Endothelial cell of umbilical vein (primary cell): ENCODE results near the gene FKRP. TPM values are rescaled to one million over a fixed set of nuclear protein-coding genes. Genes with fewer than 3 reads are reported as not detected.

ENCODE experiments used
- BruUV-seq: library from RNA; stranded (reverse); fragments of 400-500 nt; replicated peaks from 2 replicates; lab custom pipeline; 2021; lab: Mats Ljungman, UMichigan
- CTCF ChIA-PET: fragments of 300-600, 350-600 bp; sonication (Branson Sonifier 250); formaldehyde crosslinking; loops from one replicate; lab custom pipeline; 2021; ENCODE audit warnings: antibody characterized with exemption, inconsistent platforms; lab: Charles Lee
- POLR2A ChIA-PET: fragments of 300-600, 350-600 bp; sonication (Branson Sonifier 250); formaldehyde crosslinking; loops from one replicate; lab custom pipeline; 2021; ENCODE audit warnings: antibody characterized with exemption, inconsistent platforms; lab: Charles Lee
- DNase-seq: peaks from one replicate; pipeline ENCODE4 v3.0.0-alpha.2; 2011; ENCODE audit warnings: low read depth, low spot score
- FAIRE-seq: peaks from 2 replicates; lab custom pipeline; 2011; peaks lifted over from hg19 to GRCh38; lab: Jason Lieb, UNC
- H2AFZ ChIP-seq: 2 replicates; pipeline ENCODE4 v1.6.0; 2012; ENCODE audit warnings: low read depth, low read length, control low read depth, inconsistent platforms
- H3K27ac ChIP-seq: 2 replicates; pipeline ENCODE4 v1.5.1; 2011; ENCODE audit warnings: low read depth, mild to moderate bottlenecking, control low read depth, low read length, moderate library complexity; ENCODE audit not compliant: insufficient read depth
- H3K27me3 ChIP-seq, 2 experiments: 2 replicates each; pipeline versions ENCODE4 v1.6.0 to v1.6.1; 2011; ENCODE audit warnings: low read length in 2 of 2, mixed read lengths in 1 of 2; ENCODE audit not compliant: control insufficient read depth in 2 of 2, insufficient read depth in 2 of 2
- H3K36me3 ChIP-seq, 2 experiments: 2 replicates in 1 of 2; 3 replicates in 1 of 2; pipeline ENCODE4 v1.5.1; 2011; ENCODE audit warnings: low read length in 2 of 2, mild to moderate bottlenecking in 1 of 2, moderate library complexity in 1 of 2; ENCODE audit not compliant: control insufficient read depth in 2 of 2, insufficient read depth in 2 of 2; ENCODE audit errors: extremely low read depth in 1 of 2
- H3K4me1 ChIP-seq: 3 replicates; pipeline ENCODE4 v1.5.1; 2011; ENCODE audit warnings: mild to moderate bottlenecking, low read length; ENCODE audit not compliant: control insufficient read depth, insufficient read depth; ENCODE audit errors: extremely low read depth
- H3K4me2 ChIP-seq: 2 replicates; pipeline ENCODE4 v1.6.1; 2011; ENCODE audit warnings: low read length, control low read depth, mixed read lengths; ENCODE audit not compliant: insufficient read depth
- H3K4me3 ChIP-seq, 3 experiments: fragments of 200-600 bp in 1 of 3; sonication (generic), shearing (Covaris generic) in 1 of 3; replicated peaks in 1 of 3; 2 replicates each; pipeline ENCODE4 v1.5.1; 2011 to 2016; ENCODE audit warnings: control low read depth in 3 of 3, low read length in 3 of 3, mild to moderate bottlenecking in 2 of 3, inconsistent platforms in 1 of 3, low read depth in 1 of 3, moderate library complexity in 1 of 3; ENCODE audit not compliant: insufficient read depth in 1 of 3
- H3K79me2 ChIP-seq: 2 replicates; pipeline ENCODE4 v1.6.0; 2012; ENCODE audit warnings: low read length, inconsistent platforms; ENCODE audit not compliant: control insufficient read depth, insufficient read depth
- H3K9ac ChIP-seq: replicated peaks from 2 replicates; pipeline ENCODE3; 2011; ENCODE audit warnings: low read length, control low read depth; ENCODE audit not compliant: insufficient read depth; ENCODE audit errors: extremely low read depth
- H3K9me1 ChIP-seq: replicated peaks from 3 replicates; pipeline ENCODE4 v1.6.0; 2011; ENCODE audit warnings: mild to moderate bottlenecking, low read length; ENCODE audit not compliant: control insufficient read depth, insufficient read depth; ENCODE audit errors: extremely low read depth
- H3K9me3 ChIP-seq: replicated peaks from 2 replicates; pipeline ENCODE4 v1.5.1; 2012; ENCODE audit warnings: low read length, inconsistent platforms; ENCODE audit not compliant: control insufficient read depth, insufficient read depth
- H4K20me1 ChIP-seq: replicated peaks from 2 replicates; pipeline ENCODE3; 2011; ENCODE audit warnings: mild to moderate bottlenecking, low read length; ENCODE audit not compliant: control insufficient read depth, insufficient read depth; ENCODE audit errors: extremely low read depth
- EZH2 ChIP-seq: IDR thresholded peaks from 2 replicates; pipeline ENCODE4 v1.6.1; 2012; ENCODE audit warnings: borderline replicate concordance, low read depth, mild to moderate bottlenecking, moderate library complexity, low read length, inconsistent platforms; ENCODE audit not compliant: severe bottlenecking
- FOS ChIP-seq: IDR thresholded peaks from 2 replicates; pipeline ENCODE4 v1.6.1; 2011; ENCODE audit warnings: mild to moderate bottlenecking, low read length, moderate library complexity, borderline replicate concordance; ENCODE audit not compliant: insufficient read depth
- GATA2 ChIP-seq: IDR thresholded peaks from 2 replicates; pipeline ENCODE4 v1.7.0; 2011; ENCODE audit warnings: low read depth, mild to moderate bottlenecking, moderate library complexity, mixed read lengths, low read length; ENCODE audit not compliant: insufficient read length, insufficient read depth
- JUN ChIP-seq: IDR thresholded peaks from 2 replicates; pipeline ENCODE4 v1.6.1; 2011; ENCODE audit warnings: borderline replicate concordance, low read depth; ENCODE audit not compliant: insufficient read length, insufficient read depth
- MYC ChIP-seq: IDR thresholded peaks from one replicate; pipeline ENCODE4 v1.6.1; 2011; ENCODE audit warnings: mild to moderate bottlenecking, low read depth, low read length
- POLR2A ChIP-seq: IDR thresholded peaks from 2 replicates; pipeline ENCODE4 v1.6.1; 2012; ENCODE audit warnings: low read depth, mild to moderate bottlenecking, control low read depth, low read length
- POLR2AphosphoS5 ChIP-seq: IDR thresholded peaks from 2 replicates; pipeline ENCODE4 v1.6.1; 2012; ENCODE audit warnings: low read depth, mild to moderate bottlenecking, control low read depth, low read length, moderate library complexity; ENCODE audit not compliant: insufficient read depth
- dilution Hi-C: fragments of 300-500 bp; cut with MboI; formaldehyde crosslinking; loops from one replicate; pipeline ENCODE4 v1.15.0; 2019; ENCODE audit warnings: low sequenced_read_pairs; ENCODE audit not compliant: extremely low pct_ligation_motif_present
- intact Hi-C: fragments of 100-400 bp; cut with micrococcal nuclease; formaldehyde crosslinking; loops from one replicate; pipeline ENCODE4 v1.10.0; 2022
- polyA plus RNA-seq, 4 experiments: library from polyadenylated mRNA; depleted of rRNA in 3 of 4; stranded (reverse) in 3 of 4; unstranded in 1 of 4; fragments of >200 nt; gene quantifications; 2 replicates each; pipeline versions ENCODE4 v1.2.1 to v1.2.3, GENCODE V29; 2011 to 2012; ENCODE audit warnings: missing spikeins in 1 of 4
- total RNA-seq: library from RNA; stranded (reverse); gene quantifications from 2 replicates; pipeline ENCODE4 v1.2.3, GENCODE V29; 2021
- TF ChIP-seq, protein P1 (sequence below): IDR thresholded peaks from 2 replicates; pipeline ENCODE4 v1.6.1; 2011; ENCODE audit not compliant: insufficient read depth, insufficient read length
- TF ChIP-seq, protein P2 (sequence below), 2 donors: IDR thresholded peaks; 1 replicate in 1 of 2; 2 replicates in 1 of 2; pipeline ENCODE4 v1.5.1; 2011; ENCODE audit warnings: low read length in 2 of 2, mild to moderate bottlenecking in 2 of 2, moderate library complexity in 2 of 2, control low read depth in 1 of 2, inconsistent platforms in 1 of 2, low read depth in 1 of 2; ENCODE audit not compliant: insufficient read depth in 1 of 2; ENCODE audit errors: extremely low read depth in 1 of 2

The FKRP gene
- total and polyA plus RNA-seq, 2 donors (not counting 3 experiments of a cell fraction or from before 2014, with no cell fraction given) = 31.5 to 32.8 TPM

GRCh38 chr19:46696866-46697203, 49.0 kb upstream of the FKRP start:
- Histone ChIP-seq H3K36me3 (peaks cover 22 to 70% of the 10 kb centered on the region in 2 experiments), H3K79me2 (no peaks in the 10 kb centered on the region), H3K27me3 (no peaks in the 10 kb centered on the region), H3K4me3 (no peak overlapping the region), H3K9me1 (no peaks in the 10 kb centered on the region), H2AFZ (no peak overlapping the region), H4K20me1 (no peaks in the 10 kb centered on the region), H3K4me2 (no peak overlapping the region), H3K27ac (no peak overlapping the region), H3K9ac (no peak overlapping the region), H3K4me1 (no peaks in the 10 kb centered on the region), H3K9me3 (no peaks in the 10 kb centered on the region)
- ChIA-PET CTCF (interaction anchor here (0.7 to 1.6 kb wide), 7 partner anchors 9 to 167 kb away, joined by 3 to 7 read pairs (median 3); no protein-coding TSS in a partner anchor), POLR2A (interaction anchor here (0.6 kb wide), 1 partner anchor 1193 kb away, joined by 5 read pairs; no protein-coding TSS in a partner anchor)
- FAIRE-seq (no peak), DNase-seq (no peak)
- intact Hi-C loops = loop anchor here (2.0 kb wide), 1 partner anchor 32 kb away; no protein-coding TSS in a partner anchor
- no TSS peak for BruUV-seq
- dilution Hi-C loops = no loop called here
- TF ChIP-seq POLR2AphosphoS5 (no peak), POLR2A (no peak), MYC (no peak), GATA2 (no peak), JUN (no peak), FOS (no peak), EZH2 (no peak)
- TF ChIP-seq, protein P1, sequence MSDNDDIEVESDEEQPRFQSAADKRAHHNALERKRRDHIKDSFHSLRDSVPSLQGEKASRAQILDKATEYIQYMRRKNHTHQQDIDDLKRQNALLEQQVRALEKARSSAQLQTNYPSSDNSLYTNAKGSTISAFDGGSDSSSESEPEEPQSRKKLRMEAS = no peak
- TF ChIP-seq, protein P2, sequence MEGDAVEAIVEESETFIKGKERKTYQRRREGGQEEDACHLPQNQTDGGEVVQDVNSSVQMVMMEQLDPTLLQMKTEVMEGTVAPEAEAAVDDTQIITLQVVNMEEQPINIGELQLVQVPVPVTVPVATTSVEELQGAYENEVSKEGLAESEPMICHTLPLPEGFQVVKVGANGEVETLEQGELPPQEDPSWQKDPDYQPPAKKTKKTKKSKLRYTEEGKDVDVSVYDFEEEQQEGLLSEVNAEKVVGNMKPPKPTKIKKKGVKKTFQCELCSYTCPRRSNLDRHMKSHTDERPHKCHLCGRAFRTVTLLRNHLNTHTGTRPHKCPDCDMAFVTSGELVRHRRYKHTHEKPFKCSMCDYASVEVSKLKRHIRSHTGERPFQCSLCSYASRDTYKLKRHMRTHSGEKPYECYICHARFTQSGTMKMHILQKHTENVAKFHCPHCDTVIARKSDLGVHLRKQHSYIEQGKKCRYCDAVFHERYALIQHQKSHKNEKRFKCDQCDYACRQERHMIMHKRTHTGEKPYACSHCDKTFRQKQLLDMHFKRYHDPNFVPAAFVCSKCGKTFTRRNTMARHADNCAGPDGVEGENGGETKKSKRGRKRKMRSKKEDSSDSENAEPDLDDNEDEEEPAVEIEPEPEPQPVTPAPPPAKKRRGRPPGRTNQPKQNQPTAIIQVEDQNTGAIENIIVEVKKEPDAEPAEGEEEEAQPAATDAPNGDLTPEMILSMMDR (IDR thresholded peaks at IDR 0.05; ENCODE audit: extremely low read depth in 1 of 2, insufficient read depth in 1 of 2, low read depth in 1 of 2, low read length in 2 of 2) = no peak
